ENCODE data around the gene ZNF598.

ZNF598 gene

GRCh38 chr16:2003827-2004641, 5.6 kb downstream of the ZNF598 start:
- no peaks in the 10 kb centered on the region for H3K36me3 ChIP-seq (ENCODE audit: low read length)
- H3F3A ChIP-seq (ENCODE audit: insufficient read depth) = 0 out of 2 replicates have a peak, but pooled peaks cover 3% of the 10 kb centered on the region
- no peak overlapping the region for H3K27ac ChIP-seq (ENCODE audit: low read depth, low read length)
- no peak overlapping the region for H2AFZ ChIP-seq (ENCODE audit: low read depth, low read length, severe bottlenecking)
- no peak overlapping the region for H3K4me3 ChIP-seq (ENCODE audit: insufficient read depth, low read length, poor library complexity, severe bottlenecking)
- no peaks in the 10 kb centered on the region for H3K27me3 ChIP-seq (ENCODE audit: low read length)
- peaks cover 58% of the 10 kb centered on the region for H3K79me2 ChIP-seq (ENCODE audit: insufficient read depth, low read length)
- H3K9me2 ChIP-seq (replicated peaks; ENCODE audit: insufficient read depth, low read length) = no peaks in the 10 kb centered on the region
- no peaks in the 10 kb centered on the region; the same call in 1 of the 2 replicates for H4K20me1 ChIP-seq (ENCODE audit: low read depth, low read length)
- no peaks in the 10 kb centered on the region for H3K9me3 ChIP-seq (ENCODE audit: insufficient read depth, low read length)
- TF ChIP-seq EZH2phosphoT487 (conservative IDR thresholded peaks at IDR 0.05; ENCODE audit: low read length) (no peak), CTCF (IDR thresholded peaks at IDR 0.05; ENCODE audit: insufficient read depth, low read length, poor library complexity, severe bottlenecking) (peak; percentile 97)
- no peak overlapping the region for H3K9ac ChIP-seq (ENCODE audit: low read length)
- no peak overlapping the region for H3K4me2 ChIP-seq (ENCODE audit: low read depth, low read length, poor library complexity, severe bottlenecking)

- H3K27me3 ChIP-seq (ENCODE audit: low read length) = no peaks in the 10 kb centered on the region
- H3K4me2 ChIP-seq (ENCODE audit: low read depth, low read length, poor library complexity, severe bottlenecking) = no peak overlapping the region
- no peaks in the 10 kb centered on the region for H3K36me3 ChIP-seq (ENCODE audit: low read length)
- no peak overlapping the region for H3K27ac ChIP-seq (ENCODE audit: low read depth, low read length)
- H3K79me2 ChIP-seq (ENCODE audit: insufficient read depth, low read length) = peaks cover 51% of the 10 kb centered on the region
- H4K20me1 ChIP-seq (ENCODE audit: low read depth, low read length) = no peaks in the 10 kb centered on the region; the same call in 1 of the 2 replicates
- H2AFZ ChIP-seq (ENCODE audit: low read depth, low read length, severe bottlenecking) = no peak overlapping the region
- H3F3A ChIP-seq (ENCODE audit: insufficient read depth) = 0 out of 2 replicates have a peak, but pooled peaks cover under 1% of the 10 kb centered on the region
- no peaks in the 10 kb centered on the region for H3K9me3 ChIP-seq (ENCODE audit: insufficient read depth, low read length)
- TF ChIP-seq EZH2phosphoT487 (conservative IDR thresholded peaks at IDR 0.05; ENCODE audit: low read length) (no peak), CTCF (IDR thresholded peaks at IDR 0.05; ENCODE audit: insufficient read depth, low read length, poor library complexity, severe bottlenecking) (no peak)
- H3K9me2 ChIP-seq (replicated peaks; ENCODE audit: insufficient read depth, low read length) = no peaks in the 10 kb centered on the region
- no peak overlapping the region for H3K9ac ChIP-seq (ENCODE audit: low read length)
- no peak overlapping the region for H3K4me3 ChIP-seq (ENCODE audit: insufficient read depth, low read length, poor library complexity, severe bottlenecking)
Measured at GRCh38 chr16:2003231-2003826, 6.3 kb downstream of the ZNF598 start.

GRCh38 chr16:2002406-2003230, 7.0 kb downstream of the ZNF598 start:
- Histone ChIP-seq H3K4me3 (ENCODE audit: insufficient read depth, low read length, poor library complexity, severe bottlenecking) (no peak overlapping the region), H3K36me3 (ENCODE audit: low read length) (no peaks in the 10 kb centered on the region), H2AFZ (ENCODE audit: low read depth, low read length, severe bottlenecking) (no peak overlapping the region), H3K9me2 (replicated peaks; ENCODE audit: insufficient read depth, low read length) (no peaks in the 10 kb centered on the region), H4K20me1 (ENCODE audit: low read depth, low read length) (no peaks in the 10 kb centered on the region; the same call in 1 of the 2 replicates), H3K27me3 (ENCODE audit: low read length) (no peaks in the 10 kb centered on the region), H3K27ac (ENCODE audit: low read depth, low read length) (no peak overlapping the region), H3K9me3 (ENCODE audit: insufficient read depth, low read length) (no peaks in the 10 kb centered on the region), H3K4me2 (ENCODE audit: low read depth, low read length, poor library complexity, severe bottlenecking) (no peak overlapping the region), H3K79me2 (ENCODE audit: insufficient read depth, low read length) (peaks cover 44% of the 10 kb centered on the region), H3K9ac (ENCODE audit: low read length) (no peak overlapping the region), H3F3A (ENCODE audit: insufficient read depth) (no peaks in the 10 kb centered on the region)
- no peak for TF ChIP-seq EZH2phosphoT487 (conservative IDR thresholded peaks at IDR 0.05; ENCODE audit: low read length)
- TF ChIP-seq CTCF (IDR thresholded peaks at IDR 0.05; ENCODE audit: insufficient read depth, low read length, poor library complexity, severe bottlenecking) = no peak

Data from SU-DHL-6 (cell line).